Right lobe of liver (tissue), 4 donors: ENCODE data around the gene OSBPL10.

Experiments
- CTCF ChIP-seq, 4 donors: fragments of 200-600 bp in 3 of 4; fragments of 450-650 bp in 1 of 4; IDR thresholded peaks; one replicate each; pipeline versions ENCODE4 v1.5.1 to v1.8.0; 2016 to 2022; ENCODE audit warnings: antibody characterized with exemption in 4 of 4, mild to moderate bottlenecking in 2 of 4
- POLR2A ChIP-seq: fragments of 450-650 bp; IDR thresholded peaks from one replicate; pipeline ENCODE4 v1.6.1; 2017; ENCODE audit warnings: antibody characterized with exemption, mild to moderate bottlenecking
- donor health status: DM: no; HTN: no; CAD: no.
- donor health status: DM: no; HTN: no; CAD: no.
- donor health status: DM: no; HTN: yes; CAD: no.

GRCh38 chr3:31648286-31648968 is 332.6 kb downstream of the OSBPL10 start:
- no peak for TF ChIP-seq CTCF (IDR thresholded peaks at IDR 0.05)
- no peak for TF ChIP-seq POLR2A
